Lower leg skin (tissue), 4 donors: ENCODE measurements around the gene TTC22. TPM values are rescaled to one million over a fixed set of nuclear protein-coding genes. Genes with fewer than 3 reads are reported as not detected.

Experiments used
- DNase-seq, 2 donors: peaks; one replicate each; pipeline ENCODE4 v3.0.0-alpha.2; 2019; ENCODE audit warnings: low spot score in 2 of 2
- H3K4me3 ChIP-seq: fragments of 200-600 bp; sonication (generic); 2 replicates; pipeline ENCODE4 v1.5.1; 2017; ENCODE audit warnings: mild to moderate bottlenecking, low read depth; ENCODE audit not compliant: poor library complexity, severe bottlenecking
- CTCF ChIP-seq, 3 donors: fragments of 450-650 bp; IDR thresholded peaks; one replicate each; pipeline ENCODE4 v1.5.1; 2016; ENCODE audit warnings: antibody characterized with exemption in 3 of 3, mild to moderate bottlenecking in 3 of 3, moderate library complexity in 2 of 3
- POLR2A ChIP-seq, 2 donors: fragments of 450-650 bp; IDR thresholded peaks; one replicate each; pipeline ENCODE4 v1.6.1; 2016 to 2017; ENCODE audit warnings: antibody characterized with exemption in 2 of 2, mild to moderate bottlenecking in 1 of 2, moderate library complexity in 1 of 2
- WGBS, 2 donors: methylation state at CpG; one replicate each; pipeline ENCODE4 v1.1.5; 2018; 5-methylcytosine and 5-hydroxymethylcytosine counted together
- intact Hi-C: fragments of 100-400 bp; cut with DNase I; formaldehyde crosslinking; loops from one replicate; pipeline ENCODE4 v1.15.0; 2023; ENCODE audit warnings: low total_unique reads
- total RNA-seq, 4 donors: library from RNA; depleted of rRNA; stranded (reverse); fragments of >200 nt; gene quantifications; one replicate each; pipeline ENCODE4 v1.1.0, GENCODE V29; 2016

The TTC22 gene
- total RNA-seq, 4 donors from 2014 or later: 49.1 to 76.6 (median 65.7) TPM

- 86 to 89% methylated on average over 12 to 13 of the region's 13 CpGs for WGBS, 2 donors
- DNase-seq: peak in 1 of 2 donors; percentile 81
- intact Hi-C loops: loop anchor here (10.0 kb wide), 1 partner anchor 108 kb away; no protein-coding TSS in a partner anchor
- no peak overlapping the region for H3K4me3 ChIP-seq
- no peak for TF ChIP-seq POLR2A (IDR thresholded peaks at IDR 0.05)
- no peak for TF ChIP-seq CTCF (IDR thresholded peaks at IDR 0.05)
Measured at GRCh38 chr1:54816951-54817350, 15.8 kb upstream of the TTC22 start.

- WGBS, 2 donors: 53 to 87% methylated on average over 6 of the region's 6 CpGs
- H3K4me3 ChIP-seq: no peak overlapping the region
- TF ChIP-seq POLR2A (IDR thresholded peaks at IDR 0.05): no peak
- no peak for TF ChIP-seq CTCF (IDR thresholded peaks at IDR 0.05)
- DNase-seq: peak in 1 of 2 donors; percentile 66
- intact Hi-C loops: loop anchor here (10.0 kb wide), 1 partner anchor 109 kb away; no protein-coding TSS in a partner anchor
Measured at GRCh38 chr1:54816130-54816529, 15.0 kb upstream of the TTC22 start.

GRCh38 chr1:54815086-54815876 is 14.2 kb upstream of the TTC22 start:
- H3K4me3 ChIP-seq: no peak overlapping the region
- 64 to 70% methylated on average over 7 of the region's 7 CpGs for WGBS, 2 donors
- DNase-seq: peak in 1 of 2 donors; percentile 82
- intact Hi-C loops: loop anchor here (10.0 kb wide), 1 partner anchor 110 kb away; no protein-coding TSS in a partner anchor
- TF ChIP-seq CTCF (IDR thresholded peaks at IDR 0.05) (no peak), POLR2A (IDR thresholded peaks at IDR 0.05) (no peak)

GRCh38 chr1:54814571-54814970 is 13.4 kb upstream of the TTC22 start:
- DNase-seq: peak in 1 of 2 donors; percentile 68
- no peak overlapping the region for H3K4me3 ChIP-seq
- 62 to 72% methylated on average over 5 of the region's 5 CpGs for WGBS, 2 donors
- TF ChIP-seq CTCF (IDR thresholded peaks at IDR 0.05) (no peak), POLR2A (IDR thresholded peaks at IDR 0.05) (no peak)
- intact Hi-C loops: loop anchor here (10.0 kb wide), 1 partner anchor 110 kb away; no protein-coding TSS in a partner anchor

GRCh38 chr1:54814126-54814498 is 13.0 kb upstream of the TTC22 start:
- intact Hi-C loops: loop anchor here (10.0 kb wide), 1 partner anchor 111 kb away; no protein-coding TSS in a partner anchor
- H3K4me3 ChIP-seq: no peak overlapping the region
- TF ChIP-seq POLR2A (IDR thresholded peaks at IDR 0.05): no peak
- WGBS, 2 donors: 60 to 72% methylated on average over 7 to 10 of the region's 10 CpGs
- peak in 1 of 2 donors; percentile 58 for DNase-seq

GRCh38 chr1:54813485-54814125 is 12.5 kb upstream of the TTC22 start:
- peak in 1 of 2 donors; percentile 15 for DNase-seq
- WGBS, 2 donors: 78 to 82% methylated on average over 13 of the region's 13 CpGs
- intact Hi-C loops: loop anchor here (10.0 kb wide), 1 partner anchor 111 kb away; no protein-coding TSS in a partner anchor
- TF ChIP-seq CTCF (IDR thresholded peaks at IDR 0.05) (no peak), POLR2A (IDR thresholded peaks at IDR 0.05) (no peak)
- H3K4me3 ChIP-seq: no peak overlapping the region
